ENCODE measurements around the gene EVA1C. TPM values are rescaled to one million over a fixed set of nuclear protein-coding genes. Genes with fewer than 3 reads are reported as not detected.

Gene EVA1C
- polyA plus RNA-seq, 1 donor (not counting 4 experiments of a cell fraction or from before 2014, with no cell fraction given) = 15.3 TPM

DNA sequence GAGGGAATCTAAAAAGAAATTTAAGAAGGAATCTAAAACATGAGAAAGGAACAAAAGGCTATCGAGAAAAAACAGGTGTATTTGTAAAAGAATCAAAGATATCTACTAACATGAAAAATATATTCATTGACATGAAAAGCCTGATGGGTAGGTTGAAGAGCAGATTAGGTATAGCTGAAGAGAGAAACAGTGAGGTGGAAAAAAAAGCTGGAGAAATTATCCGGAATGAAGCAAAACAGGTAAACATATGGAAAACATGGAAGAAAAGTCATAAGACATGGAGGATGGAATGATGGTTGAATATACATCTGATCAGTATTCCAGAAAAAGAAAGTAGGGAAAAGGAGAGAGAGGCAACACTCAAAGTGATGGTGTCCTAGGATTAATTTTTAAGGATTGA is 9.6 kb downstream of the EVA1C start:
- FAIRE-seq = no peak

DNA sequence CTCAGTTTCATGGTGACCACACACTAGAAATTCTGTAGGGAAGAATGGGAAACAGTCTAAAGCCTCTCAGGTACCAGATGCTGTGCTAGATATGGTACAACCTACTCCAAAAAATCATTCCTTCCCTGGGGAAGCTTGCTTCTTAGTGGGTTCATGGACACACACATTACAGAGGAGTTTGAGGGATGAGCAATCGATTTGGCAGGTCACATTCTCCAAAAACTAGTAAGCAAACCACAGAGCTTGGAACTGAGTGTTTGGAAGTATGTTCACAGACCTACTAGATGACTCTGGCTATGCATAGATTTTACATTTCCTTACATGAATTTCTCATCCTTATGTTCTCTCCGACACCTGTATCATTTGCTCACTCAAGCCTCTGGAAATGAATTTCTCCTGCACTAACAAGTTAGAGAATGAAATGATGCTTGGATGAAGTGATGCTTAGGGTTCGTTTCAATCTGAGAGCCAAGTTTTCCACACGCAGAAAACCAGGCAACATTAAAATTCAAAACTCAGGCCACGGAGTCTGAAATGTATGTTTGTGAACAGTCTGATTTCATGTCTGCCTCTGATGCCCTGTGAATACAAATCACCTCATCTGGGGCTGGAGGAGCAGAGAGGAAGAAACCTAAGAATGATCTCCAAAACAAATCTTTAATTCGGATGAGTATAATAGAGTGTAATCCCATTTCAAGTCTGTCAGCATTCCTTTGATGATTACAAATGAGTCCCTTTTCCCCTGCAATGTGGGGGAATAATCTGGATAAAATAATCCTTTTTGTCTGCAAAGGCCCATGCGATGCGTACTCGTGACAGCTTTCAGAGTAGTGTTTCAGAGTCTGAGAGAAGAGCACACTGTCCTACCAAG is 11.0 kb downstream of the EVA1C start:
- Histone ChIP-seq H3K4me1 (ENCODE audit: control insufficient read depth, extremely low read depth, insufficient read depth, low read length) (peaks cover 44% of the 10 kb centered on the region), H3K9ac (ENCODE audit: control insufficient read depth, extremely low read depth, insufficient read depth, low read length) (no peak overlapping the region)
- dilution Hi-C loops (cut with MboI; ENCODE audit: extremely low pct_ligation_motif_present, low sequenced_read_pairs) = no loop called here

More for the DNA sequence above, 9.6 kb downstream of the EVA1C start:
- H3K9me1 ChIP-seq (ENCODE audit: control insufficient read depth, extremely low read depth, insufficient read depth, low read length) = no peaks in the 10 kb centered on the region
- DNase-seq (ENCODE audit: low read depth, low spot score) = no peak
- dilution Hi-C loops (cut with MboI; ENCODE audit: extremely low pct_ligation_motif_present, low sequenced_read_pairs) = no loop called here
- no peak overlapping the region for H3K9ac ChIP-seq (ENCODE audit: control insufficient read depth, extremely low read depth, insufficient read depth, low read length)
- no peaks in the 10 kb centered on the region for H3K27me3 ChIP-seq (ENCODE audit: control insufficient read depth, extremely low read depth, insufficient read depth, low read length)
- H3K79me2 ChIP-seq (ENCODE audit: control insufficient read depth, insufficient read depth, low read length) = peaks cover 20% of the 10 kb centered on the region
- no peak overlapping the region for H3K4me2 ChIP-seq (ENCODE audit: control insufficient read depth, extremely low read depth, insufficient read depth, low read depth, low read length)
- peaks cover 0 to 6% of the 10 kb centered on the region in 2 experiments for H3K36me3 ChIP-seq (ENCODE audit: control insufficient read depth in 2 of 2, extremely low read depth in 1 of 2, insufficient read depth in 2 of 2, low read length in 2 of 2)
- no peaks in the 10 kb centered on the region for H4K20me1 ChIP-seq (ENCODE audit: control insufficient read depth, extremely low read depth, insufficient read depth, low read length)
- TF ChIP-seq, protein P1, sequence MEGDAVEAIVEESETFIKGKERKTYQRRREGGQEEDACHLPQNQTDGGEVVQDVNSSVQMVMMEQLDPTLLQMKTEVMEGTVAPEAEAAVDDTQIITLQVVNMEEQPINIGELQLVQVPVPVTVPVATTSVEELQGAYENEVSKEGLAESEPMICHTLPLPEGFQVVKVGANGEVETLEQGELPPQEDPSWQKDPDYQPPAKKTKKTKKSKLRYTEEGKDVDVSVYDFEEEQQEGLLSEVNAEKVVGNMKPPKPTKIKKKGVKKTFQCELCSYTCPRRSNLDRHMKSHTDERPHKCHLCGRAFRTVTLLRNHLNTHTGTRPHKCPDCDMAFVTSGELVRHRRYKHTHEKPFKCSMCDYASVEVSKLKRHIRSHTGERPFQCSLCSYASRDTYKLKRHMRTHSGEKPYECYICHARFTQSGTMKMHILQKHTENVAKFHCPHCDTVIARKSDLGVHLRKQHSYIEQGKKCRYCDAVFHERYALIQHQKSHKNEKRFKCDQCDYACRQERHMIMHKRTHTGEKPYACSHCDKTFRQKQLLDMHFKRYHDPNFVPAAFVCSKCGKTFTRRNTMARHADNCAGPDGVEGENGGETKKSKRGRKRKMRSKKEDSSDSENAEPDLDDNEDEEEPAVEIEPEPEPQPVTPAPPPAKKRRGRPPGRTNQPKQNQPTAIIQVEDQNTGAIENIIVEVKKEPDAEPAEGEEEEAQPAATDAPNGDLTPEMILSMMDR (optimal IDR thresholded peaks at IDR 0.05 in 1 of 3, IDR thresholded peaks at IDR 0.05 in 1 of 3, conservative IDR thresholded peaks at IDR 0.05 in 1 of 3; ENCODE audit: extremely low read depth in 1 of 3, insufficient read depth in 2 of 3, low read length in 3 of 3) = no peak
- TF ChIP-seq EZH2 (IDR thresholded peaks at IDR 0.05; ENCODE audit: low read length) = no peak
- H3K4me3 ChIP-seq (ENCODE audit: control insufficient read depth in 2 of 3, extremely low read depth in 1 of 3, insufficient read depth in 2 of 3, low read depth in 1 of 3, low read length in 3 of 3) = no peak overlapping the region
- no peak overlapping the region for H2AFZ ChIP-seq (ENCODE audit: control insufficient read depth, low read length)
- peaks cover 42% of the 10 kb centered on the region for H3K4me1 ChIP-seq (ENCODE audit: control insufficient read depth, extremely low read depth, insufficient read depth, low read length)
- H3K9me3 ChIP-seq (ENCODE audit: control insufficient read depth, low read depth, low read length) = no peaks in the 10 kb centered on the region
- no peak overlapping the region for H3K27ac ChIP-seq (ENCODE audit: control insufficient read depth, insufficient read depth, low read length)

More for the DNA sequence above, 11.0 kb downstream of the EVA1C start:
- H3K27ac ChIP-seq (ENCODE audit: control insufficient read depth, insufficient read depth, low read length) = peak overlapping the region; percentile 11
- no peak for TF ChIP-seq EZH2 (IDR thresholded peaks at IDR 0.05; ENCODE audit: low read length)
- TF ChIP-seq, protein P1 (optimal IDR thresholded peaks at IDR 0.05 in 1 of 3, IDR thresholded peaks at IDR 0.05 in 1 of 3, conservative IDR thresholded peaks at IDR 0.05 in 1 of 3; ENCODE audit: extremely low read depth in 1 of 3, insufficient read depth in 2 of 3, low read length in 3 of 3) = no peak
- no peak overlapping the region for H3K4me3 ChIP-seq (ENCODE audit: control insufficient read depth in 2 of 3, extremely low read depth in 1 of 3, insufficient read depth in 2 of 3, low read depth in 1 of 3, low read length in 3 of 3)
- DNase-seq (ENCODE audit: low read depth, low spot score) (peak; percentile 58), FAIRE-seq (peak; percentile 77)
- H3K36me3 ChIP-seq (ENCODE audit: control insufficient read depth in 2 of 2, extremely low read depth in 1 of 2, insufficient read depth in 2 of 2, low read length in 2 of 2) = peaks cover 0 to 3% of the 10 kb centered on the region in 2 experiments
- H2AFZ ChIP-seq (ENCODE audit: control insufficient read depth, low read length) = no peak overlapping the region
- peak overlapping the region; percentile 39 for H3K4me2 ChIP-seq (ENCODE audit: control insufficient read depth, extremely low read depth, insufficient read depth, low read depth, low read length)
- no peaks in the 10 kb centered on the region for H4K20me1 ChIP-seq (ENCODE audit: control insufficient read depth, extremely low read depth, insufficient read depth, low read length)
- H3K27me3 ChIP-seq (ENCODE audit: control insufficient read depth, extremely low read depth, insufficient read depth, low read length) = no peaks in the 10 kb centered on the region
- H3K79me2 ChIP-seq (ENCODE audit: control insufficient read depth, insufficient read depth, low read length) = peaks cover 17% of the 10 kb centered on the region
- no peaks in the 10 kb centered on the region for H3K9me3 ChIP-seq (ENCODE audit: control insufficient read depth, low read depth, low read length)
- peaks cover 3% of the 10 kb centered on the region for H3K9me1 ChIP-seq (ENCODE audit: control insufficient read depth, extremely low read depth, insufficient read depth, low read length)

All from keratinocyte (primary cell).